Stimulated activated CD4-positive, alpha-beta T cell treated with anti-CD3 and anti-CD28 coated beads, Interleukin-15, amount 100 ng/mL, for 1 hour (primary cell): ENCODE measurements around the gene SEC16A.

Source experiments
- DNase-seq, 2 donors: peaks; one replicate each; pipeline ENCODE4 v3.0.0-alpha.2; 2020; ENCODE audit warnings: low read depth in 1 of 2, low spot score in 1 of 2

SEC16A gene

GRCh38 chr9:136402067-136402466 is 80.8 kb downstream of the SEC16A start:
- DNase-seq: no peak

GRCh38 chr9:136401173-136401922 is 81.5 kb downstream of the SEC16A start:
- no peak for DNase-seq

DNA sequence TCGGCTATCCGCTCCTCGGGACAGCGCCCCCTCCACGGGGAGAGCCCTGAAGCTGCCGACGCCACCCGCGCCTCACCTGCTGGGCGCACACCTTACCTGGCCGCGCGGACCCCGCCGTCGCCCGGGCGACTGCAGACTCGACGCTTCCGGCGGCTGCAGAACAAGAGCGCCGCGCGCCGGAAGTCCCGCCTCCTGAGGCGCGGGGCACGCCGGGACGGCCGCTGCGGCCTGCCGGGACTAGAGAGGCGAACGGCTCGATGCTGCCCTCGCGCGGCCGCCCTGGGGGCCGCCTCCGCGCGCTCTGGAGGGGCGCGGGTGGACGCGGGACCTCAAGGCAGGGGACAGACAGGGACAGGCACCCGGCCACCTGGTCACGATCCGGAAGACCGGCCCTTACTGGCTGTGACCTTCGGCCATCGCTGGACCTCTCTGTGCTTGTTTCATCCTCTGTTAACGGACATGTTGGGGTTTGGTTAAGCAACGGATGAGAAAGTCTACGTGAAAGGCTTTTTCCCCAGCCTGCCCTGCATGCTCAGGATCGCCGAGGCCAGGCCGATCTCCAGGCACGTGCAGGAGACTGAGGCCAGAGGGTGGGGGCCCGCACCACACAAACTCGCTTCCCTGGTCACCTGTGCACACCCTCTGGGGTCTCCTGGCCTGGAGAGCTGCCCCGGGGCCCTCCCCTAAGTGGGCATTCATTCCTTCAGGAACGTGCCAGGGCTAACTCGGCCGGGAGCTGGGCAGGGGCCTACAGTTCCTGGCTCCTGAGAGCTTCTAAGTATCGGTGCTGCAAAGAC is 82.6 kb downstream of the SEC16A start, which contains the start of gene SNAPC4:
Gene SNAPC4 (minus strand): TSS at position 133 of the 797 bp plus-strand sequence. CDS start 1,742 bp downstream, outside the sequence.
- peak; percentile 75 to 85 for DNase-seq

DNA sequence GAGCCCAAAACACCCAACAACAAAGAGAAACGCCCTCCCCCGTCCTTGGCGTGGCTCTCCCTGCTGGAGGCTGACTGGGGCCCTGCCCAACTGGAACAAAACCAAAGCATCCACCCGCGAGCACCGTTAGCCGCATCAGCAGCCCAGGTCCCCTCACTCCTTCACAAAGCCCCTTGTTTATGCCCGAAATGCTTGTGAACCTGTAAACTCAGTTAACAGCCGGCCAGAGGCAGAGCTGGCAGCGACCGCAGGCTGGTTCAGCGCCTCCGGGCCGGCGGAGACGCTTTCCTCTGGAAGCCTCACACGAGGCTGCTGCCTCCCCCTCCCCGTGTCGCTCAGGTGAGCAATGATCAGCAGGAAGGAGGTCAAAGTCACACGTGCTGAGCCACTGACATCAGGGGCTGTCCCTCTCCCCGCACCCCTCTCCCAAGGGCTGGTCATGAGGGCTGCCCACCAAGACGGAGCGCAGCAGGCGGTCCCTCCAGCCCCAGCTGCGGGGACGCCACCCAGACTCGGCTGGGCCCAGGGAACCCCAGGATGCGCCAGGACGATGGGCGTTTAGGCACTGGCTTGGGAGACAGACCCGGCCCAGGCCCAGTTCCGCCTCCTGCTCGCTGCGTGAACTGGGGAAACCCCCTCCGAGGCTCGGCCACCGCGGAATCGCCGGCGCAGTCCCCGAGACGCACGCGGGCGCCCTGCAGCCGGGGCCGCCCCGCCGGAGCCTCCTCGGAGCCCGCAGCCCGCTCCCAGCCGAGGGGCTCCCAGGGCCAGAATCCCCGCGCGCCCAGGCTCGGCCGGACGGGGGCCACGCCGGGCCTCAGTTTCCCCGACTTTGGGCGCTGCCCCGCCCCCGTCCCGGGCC is 83.4 kb downstream of the SEC16A start:
- no peak for DNase-seq

DNA sequence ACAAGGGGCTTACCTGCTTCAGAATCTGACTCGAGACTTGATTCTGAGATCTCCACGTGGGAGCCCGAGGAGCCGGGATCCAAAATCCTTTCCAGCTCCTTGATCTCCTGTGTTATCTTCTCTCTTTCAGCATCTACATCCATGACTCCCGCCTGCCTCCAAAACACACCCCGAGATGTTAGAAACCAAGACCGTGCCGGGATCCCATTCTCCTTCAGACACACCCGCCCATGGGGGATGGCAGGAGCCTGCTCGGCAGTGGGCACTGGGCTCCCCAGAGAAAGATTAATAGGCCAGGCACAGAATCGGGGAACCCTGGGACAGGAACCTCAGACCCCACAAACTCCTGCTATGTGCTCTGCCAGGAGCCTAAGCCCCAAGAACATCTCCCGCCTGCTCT is 84.6 kb downstream of the SEC16A start:
- no peak for DNase-seq

- DNase-seq: no peak
These were observed 85.2 kb downstream of the SEC16A start for GRCh38 chr9:136397643-136398042.

- no peak for DNase-seq
These were observed 86.7 kb downstream of the SEC16A start for GRCh38 chr9:136396219-136396515.

DNA sequence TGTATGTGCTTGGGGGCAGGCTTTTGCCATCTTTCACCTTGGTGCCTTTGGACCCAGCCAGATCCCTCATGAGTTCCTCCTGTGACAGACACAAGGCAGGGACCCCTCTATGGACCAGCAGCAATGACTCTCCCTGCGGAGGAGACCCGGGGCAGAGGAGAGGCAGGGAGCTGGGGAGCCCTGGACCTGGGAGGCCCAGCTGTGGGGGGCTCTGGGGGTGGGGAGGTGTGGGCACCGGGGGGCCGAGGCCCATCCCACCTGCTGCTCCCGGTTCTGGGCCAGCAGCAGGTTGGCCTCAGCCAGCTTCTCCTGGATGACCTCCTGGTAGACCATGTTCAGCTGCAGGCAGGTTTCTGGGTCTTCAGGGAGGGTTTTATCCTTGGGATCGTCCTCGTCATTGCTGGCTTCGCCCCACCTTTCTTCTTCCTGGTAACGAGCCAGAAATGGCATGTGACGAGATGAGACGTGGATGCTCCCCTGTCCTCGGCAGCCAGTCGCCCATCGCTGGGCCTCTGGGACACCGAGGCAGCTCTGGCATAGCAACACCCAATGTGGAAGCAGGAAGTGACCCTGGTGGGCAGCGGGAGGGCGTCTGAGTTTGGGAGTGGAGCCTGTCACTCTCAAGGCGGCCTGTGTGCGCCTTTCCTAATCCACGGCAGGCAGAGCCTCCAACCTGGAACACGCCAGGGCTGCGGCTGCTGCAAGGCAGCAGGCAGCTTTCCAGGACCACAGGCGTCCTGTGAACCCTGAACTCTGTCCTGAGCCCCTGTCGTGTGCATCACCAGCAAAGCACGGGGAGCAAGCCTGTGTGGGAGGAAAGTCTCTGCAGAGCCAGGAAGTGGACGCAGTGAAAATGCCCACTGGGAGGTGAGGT is 87.3 kb downstream of the SEC16A start:
- DNase-seq: no peak

- no peak for DNase-seq
These were observed 87.9 kb downstream of the SEC16A start for GRCh38 chr9:136395020-136395340.

GRCh38 chr9:136394312-136395019 is 88.4 kb downstream of the SEC16A start:
- DNase-seq: no peak

DNA sequence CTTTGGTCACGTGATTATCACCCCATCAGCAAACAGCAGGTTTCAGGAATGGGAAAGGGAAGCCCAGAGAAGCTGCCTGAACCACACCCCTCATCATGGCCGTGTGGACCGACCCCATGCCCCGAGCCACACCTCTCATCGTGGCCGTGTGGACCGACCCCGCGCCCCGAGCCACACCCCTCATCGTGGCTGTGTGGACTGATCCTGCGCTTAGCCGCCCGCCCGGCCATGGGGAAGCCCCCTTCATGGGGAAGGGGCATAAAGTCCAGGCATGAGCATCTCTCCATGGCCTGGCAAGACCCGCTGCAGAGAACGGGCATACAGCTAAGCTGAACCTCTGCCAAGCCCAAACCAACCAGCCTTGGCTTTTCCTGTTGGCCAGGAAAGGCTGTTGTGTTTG is 89.3 kb downstream of the SEC16A start:
- DNase-seq: no peak

- DNase-seq: no peak
These were observed 90.0 kb downstream of the SEC16A start for GRCh38 chr9:136392538-136393449.

DNA sequence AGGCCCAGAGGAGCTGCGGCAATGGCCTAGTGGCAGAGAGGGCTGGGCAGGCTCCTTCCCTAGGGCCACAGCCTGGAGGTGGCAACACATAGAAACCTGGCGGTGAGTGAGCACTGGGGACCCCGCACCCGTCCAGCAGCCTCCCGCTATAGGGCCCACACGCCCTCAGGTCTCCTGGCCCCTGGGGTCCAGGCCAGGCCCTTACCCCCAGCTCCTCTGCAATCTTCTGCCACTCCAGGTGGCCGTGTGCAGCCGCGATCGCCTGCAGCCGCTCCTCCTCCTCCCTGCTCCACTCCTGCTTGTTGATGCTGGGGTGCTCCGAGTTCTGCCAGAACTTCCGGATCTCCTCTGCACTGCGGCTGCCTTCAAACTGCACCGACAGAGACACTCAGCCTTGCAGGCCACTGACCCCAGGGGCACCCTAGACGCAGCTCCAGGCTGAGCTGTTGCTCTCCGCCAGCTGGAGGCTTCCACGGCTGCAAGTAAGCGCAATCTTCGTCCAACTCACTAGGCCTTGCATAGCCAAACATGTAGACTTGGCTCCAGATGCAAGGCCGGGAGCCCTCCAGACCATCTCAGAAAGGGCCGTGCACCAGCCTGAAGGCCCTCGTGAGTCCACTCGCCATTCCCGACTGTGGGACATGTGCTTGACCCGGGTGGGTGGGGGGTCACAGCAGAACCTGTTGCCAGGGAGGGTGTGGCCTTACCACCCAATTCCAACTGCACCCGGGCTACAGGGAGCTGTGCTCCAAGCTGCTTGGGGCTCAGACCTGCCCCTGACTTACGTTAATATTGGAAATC is 90.9 kb downstream of the SEC16A start:
- DNase-seq: no peak
